Measurements from ENCODE around the gene DAZAP1.
A peak's percentile ranks its signal among the peaks of the same experiment; 100 is the strongest.

DAZAP1 gene

GRCh38 chr19:1407528-1408299 is at the start of gene DAZAP1:
Gene DAZAP1, plus strand, starts transcription at chr19:1407586. Its CDS starts 188 bp downstream, at chr19:1407774.
- Histone ChIP-seq H3K36me3 (ENCODE audit: insufficient read depth, low read length) (peaks cover 3% of the 10 kb centered on the region; the same call in 1 of the 2 replicates), H3K4me1 (ENCODE audit: insufficient read depth, low read length, poor library complexity, severe bottlenecking) (peaks cover 37% of the 10 kb centered on the region), H3K27me3 (ENCODE audit: insufficient read depth, low read length, poor library complexity, severe bottlenecking) (peaks cover 6% of the 10 kb centered on the region), H4K20me1 (ENCODE audit: insufficient read depth, low read length, poor library complexity, severe bottlenecking) (peaks cover 49% of the 10 kb centered on the region), H3K9me3 (ENCODE audit: insufficient read depth, low read depth, low read length) (no peaks in the 10 kb centered on the region), H2AFZ (ENCODE audit: low read length) (peak within 1 kb of the TSS; percentile 81), H3F3A (ENCODE audit: low read depth) (no peaks in the 10 kb centered on the region), H3K4me3 (ENCODE audit: low read length, poor library complexity, severe bottlenecking) (peak within 1 kb of the TSS; percentile 97), H3K79me2 (ENCODE audit: insufficient read depth, low read length) (peaks cover 52% of the 10 kb centered on the region), H3K9me2 (replicated peaks; ENCODE audit: low read depth, low read length) (no peaks in the 10 kb centered on the region), H3K4me2 (ENCODE audit: low read depth, low read length, poor library complexity, severe bottlenecking) (peak within 1 kb of the TSS; percentile 95), H3K9ac (ENCODE audit: low read depth, low read length, poor library complexity, severe bottlenecking) (peak within 1 kb of the TSS; percentile 99)
- no peak for TF ChIP-seq EZH2phosphoT487 (IDR thresholded peaks at IDR 0.05; ENCODE audit: borderline replicate concordance)
- no peak for TF ChIP-seq CTCF (conservative IDR thresholded peaks at IDR 0.05; ENCODE audit: low read length)

DNA sequence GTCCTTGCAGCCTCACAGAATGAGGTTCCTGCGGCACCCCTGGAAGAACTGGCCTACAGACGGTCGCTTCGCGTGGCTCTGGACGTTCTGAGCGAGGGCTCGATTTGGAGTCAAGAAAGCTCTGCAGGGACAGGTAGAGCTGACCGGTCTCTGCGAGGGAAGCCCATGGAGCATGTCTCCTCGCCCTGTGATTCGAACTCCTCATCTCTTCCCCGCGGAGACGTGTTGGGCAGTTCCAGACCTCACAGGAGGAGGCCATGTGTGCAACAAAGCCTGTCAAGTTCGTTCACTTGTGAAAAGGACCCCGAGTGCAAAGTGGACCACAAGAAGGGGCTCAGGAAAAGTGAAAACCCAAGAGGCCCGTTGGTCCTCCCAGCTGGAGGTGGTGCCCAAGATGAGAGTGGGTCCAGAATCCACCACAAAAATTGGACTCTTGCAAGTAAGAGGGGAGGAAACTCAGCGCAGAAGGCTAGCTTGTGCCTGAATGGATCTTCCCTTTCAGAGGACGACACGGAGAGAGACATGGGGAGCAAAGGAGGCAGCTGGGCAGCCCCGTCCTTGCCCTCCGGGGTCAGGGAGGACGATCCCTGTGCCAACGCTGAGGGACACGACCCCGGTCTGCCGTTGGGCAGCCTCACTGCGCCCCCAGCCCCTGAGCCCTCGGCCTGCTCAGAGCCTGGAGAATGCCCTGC is 47.1 kb upstream of the DAZAP1 start:
- Histone ChIP-seq H3K27me3 (ENCODE audit: insufficient read depth, low read length, poor library complexity, severe bottlenecking) (no peaks in the 10 kb centered on the region), H3K4me3 (ENCODE audit: low read length, poor library complexity, severe bottlenecking) (no peak overlapping the region), H3K79me2 (ENCODE audit: insufficient read depth, low read length) (peaks cover 60% of the 10 kb centered on the region; the same call in 1 of the 2 replicates), H2AFZ (ENCODE audit: low read length) (no peak overlapping the region), H3K4me2 (ENCODE audit: low read depth, low read length, poor library complexity, severe bottlenecking) (no peak overlapping the region), H3K4me1 (ENCODE audit: insufficient read depth, low read length, poor library complexity, severe bottlenecking) (peaks cover 50% of the 10 kb centered on the region), H3K9me2 (replicated peaks; ENCODE audit: low read depth, low read length) (no peaks in the 10 kb centered on the region), H3K9me3 (ENCODE audit: insufficient read depth, low read depth, low read length) (no peaks in the 10 kb centered on the region), H4K20me1 (ENCODE audit: insufficient read depth, low read length, poor library complexity, severe bottlenecking) (no peaks in the 10 kb centered on the region), H3K9ac (ENCODE audit: low read depth, low read length, poor library complexity, severe bottlenecking) (no peak overlapping the region), H3F3A (ENCODE audit: low read depth) (peaks cover 5% of the 10 kb centered on the region), H3K36me3 (ENCODE audit: insufficient read depth, low read length) (no peaks in the 10 kb centered on the region; the same call in 1 of the 2 replicates)
- no peak for TF ChIP-seq CTCF (conservative IDR thresholded peaks at IDR 0.05; ENCODE audit: low read length)
- no peak for TF ChIP-seq EZH2phosphoT487 (IDR thresholded peaks at IDR 0.05; ENCODE audit: borderline replicate concordance)

DNA sequence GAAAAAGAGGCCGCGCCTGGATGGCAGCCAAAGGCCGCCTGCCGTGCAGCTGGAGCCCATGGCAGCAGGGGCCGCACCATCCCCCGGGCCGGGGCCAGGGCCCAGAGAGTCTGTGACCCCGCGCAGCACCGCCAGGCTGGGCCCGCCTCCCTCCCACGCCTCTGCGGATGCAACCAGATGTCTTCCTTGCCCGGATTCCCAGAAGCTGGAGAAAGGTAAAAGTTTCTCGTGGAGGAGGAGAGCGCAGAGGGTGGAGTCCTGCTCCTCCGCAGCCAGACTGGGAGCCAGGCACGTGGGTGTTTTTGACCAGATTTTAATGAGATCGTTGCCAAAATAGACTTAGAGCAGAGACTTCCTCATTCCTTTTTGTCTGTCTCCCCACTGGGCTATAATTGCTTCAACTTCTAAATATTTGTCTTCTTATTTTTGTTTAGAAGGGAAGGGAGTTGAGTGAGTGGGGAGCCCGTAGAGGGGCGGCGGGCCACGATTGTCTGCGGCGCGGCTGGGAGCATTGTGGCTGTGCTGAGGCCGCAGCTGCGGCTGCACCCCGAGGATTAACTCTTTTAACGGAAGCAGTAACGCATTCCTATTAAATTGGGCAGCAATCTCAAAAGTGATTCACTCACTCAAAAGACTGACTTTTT is 46.4 kb upstream of the DAZAP1 start:
- Histone ChIP-seq H3K36me3 (ENCODE audit: insufficient read depth, low read length) (no peaks in the 10 kb centered on the region; the same call in 1 of the 2 replicates), H3K9me2 (replicated peaks; ENCODE audit: low read depth, low read length) (no peaks in the 10 kb centered on the region), H3K4me3 (ENCODE audit: low read length, poor library complexity, severe bottlenecking) (peak overlapping the region; percentile 22), H4K20me1 (ENCODE audit: insufficient read depth, low read length, poor library complexity, severe bottlenecking) (no peaks in the 10 kb centered on the region), H3K27me3 (ENCODE audit: insufficient read depth, low read length, poor library complexity, severe bottlenecking) (no peaks in the 10 kb centered on the region), H3K4me2 (ENCODE audit: low read depth, low read length, poor library complexity, severe bottlenecking) (peak overlapping the region; percentile 91), H3K9me3 (ENCODE audit: insufficient read depth, low read depth, low read length) (no peaks in the 10 kb centered on the region), H3K9ac (ENCODE audit: low read depth, low read length, poor library complexity, severe bottlenecking) (peak overlapping the region; percentile 31), H3K79me2 (ENCODE audit: insufficient read depth, low read length) (peaks cover 60% of the 10 kb centered on the region; the same call in 1 of the 2 replicates), H2AFZ (ENCODE audit: low read length) (no peak overlapping the region), H3F3A (ENCODE audit: low read depth) (peaks cover 5% of the 10 kb centered on the region), H3K4me1 (ENCODE audit: insufficient read depth, low read length, poor library complexity, severe bottlenecking) (peaks cover 46% of the 10 kb centered on the region)
- TF ChIP-seq CTCF (conservative IDR thresholded peaks at IDR 0.05; ENCODE audit: low read length) = no peak
- no peak for TF ChIP-seq EZH2phosphoT487 (IDR thresholded peaks at IDR 0.05; ENCODE audit: borderline replicate concordance)

Data from Loucy (cell line).